ENCODE results near the gene APMAP. TPM values are rescaled to one million over a fixed set of nuclear protein-coding genes. Genes with fewer than 3 reads are reported as not detected.

The APMAP gene
- total RNA-seq, 1 experiment from 2014 or later = 82.7 TPM

- no peak overlapping the region for H3K4me2 ChIP-seq (ENCODE audit: low read length)
- CTCF ChIA-PET = no interaction called here
- intact Hi-C loops (cut with micrococcal nuclease) = no loop called here
These were observed 22.5 kb downstream of the APMAP start for GRCh38 chr20:24970030-24970553.

DNA sequence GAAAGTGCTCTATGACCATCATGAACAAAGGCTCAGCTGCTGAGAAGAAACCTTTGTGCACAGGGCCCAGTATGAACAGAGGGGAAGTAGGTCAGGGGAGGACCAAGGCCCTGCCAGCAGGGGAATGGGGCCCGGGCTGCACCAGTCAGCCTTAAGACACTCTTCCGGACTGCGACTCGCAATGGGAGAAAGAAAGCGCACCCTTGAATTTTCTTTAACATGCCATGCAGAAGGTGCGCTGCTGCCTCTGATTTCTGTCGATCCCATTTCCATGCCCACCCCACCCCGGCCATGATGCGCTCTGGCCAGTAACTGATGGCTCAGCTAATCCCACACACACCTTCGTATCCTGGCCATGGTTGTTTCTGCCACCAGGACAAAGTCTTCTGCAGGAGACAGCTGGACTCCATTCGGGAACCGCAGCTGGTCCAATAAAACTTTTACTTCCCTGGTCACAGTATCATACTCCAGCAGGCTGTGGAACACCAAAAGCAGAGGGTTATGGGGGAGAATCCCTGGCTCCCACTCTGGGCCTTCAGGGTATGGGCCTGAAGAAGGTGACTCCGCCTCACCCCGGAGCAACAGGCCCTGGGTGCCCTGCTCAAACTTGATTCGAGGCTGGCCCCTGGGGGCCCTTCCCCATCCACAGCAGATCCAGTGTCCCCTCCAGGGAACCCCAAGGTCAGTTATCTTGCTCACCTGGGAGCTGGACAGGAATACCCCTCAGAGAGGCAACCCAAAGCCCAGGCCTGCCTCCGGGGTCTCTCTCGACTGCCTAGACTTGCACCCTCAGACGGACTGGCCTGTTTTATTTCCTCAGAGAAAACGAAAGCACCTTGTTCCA lies 23.1 kb downstream of the APMAP start:
- intact Hi-C loops (cut with micrococcal nuclease) = no loop called here
- H3K9ac ChIP-seq (ENCODE audit: low read length) = no peak overlapping the region
- POLR2A ChIA-PET = no interaction called here
- peaks cover under 1% of the 10 kb centered on the region; the same call in 1 of the 2 replicates for H3K79me2 ChIP-seq (ENCODE audit: insufficient read depth, low read length)
- H3K36me3 ChIP-seq (ENCODE audit: control insufficient read depth in 1 of 2, insufficient read depth in 2 of 2, low read length in 2 of 2) = peaks cover 22 to 30% of the 10 kb centered on the region in 2 experiments
- CTCF ChIA-PET = no interaction called here
- H3K9me2 ChIP-seq (ENCODE audit: insufficient read depth) = no peaks in the 10 kb centered on the region
- H3K4me1 ChIP-seq (ENCODE audit: control insufficient read depth in 1 of 2, insufficient read depth in 2 of 2, low read length in 2 of 2) = no peaks in the 10 kb centered on the region
- no peak overlapping the region for H3K27ac ChIP-seq (ENCODE audit: low read depth, low read length)
- no peak overlapping the region for H3K4me3 ChIP-seq (replicated peaks in 1 of 2; ENCODE audit: low read depth in 1 of 2, low read length in 2 of 2)
- ATAC-seq (no peak), DNase-seq (ENCODE audit: low read depth, low spot score) (no peak)
- no peak overlapping the region for H3K4me2 ChIP-seq (ENCODE audit: low read length)
- no peaks in the 10 kb centered on the region for H4K20me1 ChIP-seq (ENCODE audit: insufficient read depth)
- no peaks in the 10 kb centered on the region for H3K9me3 ChIP-seq (ENCODE audit: control insufficient read depth in 1 of 2, insufficient read depth in 1 of 2, low read depth in 1 of 2, low read length in 2 of 2)
- no peak overlapping the region for H2AFZ ChIP-seq (ENCODE audit: low read depth, low read length, poor library complexity, severe bottlenecking)
- RAD21 ChIA-PET (ENCODE audit: low non-redundant PET in 1 of 2, low total read pairs in 2 of 2, uncharacterized antibody in 2 of 2, unreplicated experiment in 2 of 2) = no interaction called here
- TF ChIP-seq CBX3 (IDR thresholded peaks at IDR 0.05; ENCODE audit: low read depth) (no peak), RAD21 (IDR thresholded peaks at IDR 0.05; ENCODE audit: low read depth) (no peak), EZH2 (IDR thresholded peaks at IDR 0.05) (no peak), FOSL1 (IDR thresholded peaks at IDR 0.05; ENCODE audit: low read depth) (no peak), ELF1 (IDR thresholded peaks at IDR 0.05; ENCODE audit: borderline replicate concordance, low read depth) (no peak), SRF (IDR thresholded peaks at IDR 0.05; ENCODE audit: low read depth) (no peak)
- H3K27me3 ChIP-seq (ENCODE audit: insufficient read depth, low read length) = no peaks in the 10 kb centered on the region
- BruUV-seq (replicated peaks) = no TSS peak

More at GRCh38 chr20:24970030-24970553, 22.5 kb downstream of the APMAP start:
- BruUV-seq (replicated peaks) = no TSS peak
- no peak for DNase-seq (ENCODE audit: low read depth, low spot score)
- Histone ChIP-seq H3K27me3 (ENCODE audit: insufficient read depth, low read length) (no peaks in the 10 kb centered on the region), H3K9me3 (ENCODE audit: control insufficient read depth in 1 of 2, insufficient read depth in 1 of 2, low read depth in 1 of 2, low read length in 2 of 2) (no peaks in the 10 kb centered on the region), H4K20me1 (ENCODE audit: insufficient read depth) (no peaks in the 10 kb centered on the region), H2AFZ (ENCODE audit: low read depth, low read length, poor library complexity, severe bottlenecking) (no peak overlapping the region), H3K4me3 (replicated peaks in 1 of 2; ENCODE audit: low read depth in 1 of 2, low read length in 2 of 2) (no peak overlapping the region), H3K9me2 (ENCODE audit: insufficient read depth) (no peaks in the 10 kb centered on the region), H3K36me3 (ENCODE audit: control insufficient read depth in 1 of 2, insufficient read depth in 2 of 2, low read length in 2 of 2) (peaks cover 22 to 30% of the 10 kb centered on the region in 2 experiments), H3K9ac (ENCODE audit: low read length) (no peak overlapping the region), H3K27ac (ENCODE audit: low read depth, low read length) (no peak overlapping the region), H3K79me2 (ENCODE audit: insufficient read depth, low read length) (peaks cover 7% of the 10 kb centered on the region; the same call in 1 of the 2 replicates), H3K4me1 (ENCODE audit: control insufficient read depth in 1 of 2, insufficient read depth in 2 of 2, low read length in 2 of 2) (no peaks in the 10 kb centered on the region)
- RAD21 ChIA-PET (ENCODE audit: low non-redundant PET in 1 of 2, low total read pairs in 2 of 2, uncharacterized antibody in 2 of 2, unreplicated experiment in 2 of 2) = no interaction called here
- ATAC-seq = no peak
- TF ChIP-seq RAD21 (IDR thresholded peaks at IDR 0.05; ENCODE audit: low read depth) (no peak), ZFX (IDR thresholded peaks at IDR 0.05) (no peak), JUND (IDR thresholded peaks at IDR 0.05) (no peak), FOSL1 (IDR thresholded peaks at IDR 0.05; ENCODE audit: low read depth) (no peak)
- TF ChIP-seq, protein P1, sequence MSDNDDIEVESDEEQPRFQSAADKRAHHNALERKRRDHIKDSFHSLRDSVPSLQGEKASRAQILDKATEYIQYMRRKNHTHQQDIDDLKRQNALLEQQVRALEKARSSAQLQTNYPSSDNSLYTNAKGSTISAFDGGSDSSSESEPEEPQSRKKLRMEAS (IDR thresholded peaks at IDR 0.05) = no peak
- POLR2A ChIA-PET = no interaction called here
